ENCODE measurements around the gene ZBTB32. TPM values are rescaled to one million over a fixed set of nuclear protein-coding genes. Genes with fewer than 3 reads are reported as not detected.

The ZBTB32 gene
- total and polyA plus RNA-seq, 2 of the 8 experiments (the other 6 are each of a cell fraction or from before 2014, with no cell fraction given): 0.11 to 0.50 TPM

DNA sequence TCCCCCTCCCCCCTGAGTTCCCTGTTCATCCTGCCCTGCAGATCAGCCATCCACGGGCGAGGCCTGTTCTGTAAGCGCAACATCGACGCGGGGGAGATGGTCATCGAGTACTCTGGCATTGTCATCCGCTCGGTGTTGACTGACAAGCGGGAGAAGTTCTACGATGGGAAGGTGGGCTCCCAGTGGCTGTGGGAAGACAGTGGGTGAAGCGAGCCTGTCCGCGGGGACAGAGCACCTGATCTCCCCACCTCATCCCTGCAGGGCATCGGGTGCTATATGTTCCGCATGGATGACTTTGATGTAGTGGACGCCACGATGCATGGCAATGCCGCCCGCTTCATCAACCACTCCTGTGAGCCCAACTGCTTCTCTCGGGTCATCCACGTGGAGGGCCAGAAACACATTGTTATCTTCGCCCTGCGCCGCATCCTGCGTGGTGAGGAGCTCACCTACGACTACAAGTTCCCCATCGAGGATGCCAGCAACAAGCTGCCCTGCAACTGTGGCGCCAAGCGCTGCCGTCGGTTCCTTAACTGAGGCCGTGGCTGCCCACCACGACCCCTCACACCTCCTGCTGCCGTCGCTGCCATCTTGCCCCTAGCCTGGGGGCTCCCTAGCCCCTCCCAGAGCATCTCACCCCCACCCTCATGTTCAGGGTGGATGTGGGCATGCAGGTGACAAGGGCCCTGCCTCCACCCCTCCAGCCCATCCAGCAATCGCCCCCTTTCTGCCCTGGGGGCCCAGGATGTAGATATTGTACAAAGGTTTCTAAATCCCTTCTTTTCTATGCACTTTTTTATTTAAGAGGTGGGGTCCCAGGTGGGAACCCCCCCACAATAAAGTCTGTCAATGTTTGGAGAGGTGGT, 33.9 kb downstream of the ZBTB32 start:
- peaks cover 0 to 3% (median 0%) of the 10 kb centered on the region in 4 experiments; a peak in 2 of 7 replicates for H3K4me1 ChIP-seq (replicated peaks in 1 of 4; ENCODE audit: control insufficient read depth in 3 of 4, insufficient read depth in 4 of 4, low read length in 3 of 4)
- TF ChIP-seq POLR2AphosphoS5 (IDR thresholded peaks at IDR 0.05; ENCODE audit: low read depth, low read length): peak; percentile 22; the same call in 1 of the 2 replicates
- TF ChIP-seq HDAC6 (IDR thresholded peaks at IDR 0.05; ENCODE audit: low read depth, low read length): no peak
- no peak overlapping the region for H3K4me2 ChIP-seq (ENCODE audit: insufficient read depth in 1 of 2, low read depth in 2 of 2, low read length in 2 of 2)
- no peak overlapping the region for H3K4ac ChIP-seq (replicated peaks; ENCODE audit: insufficient read length, low read depth, low read length)
- no peak overlapping the region for H3K27ac ChIP-seq (ENCODE audit: low read depth, low read length)
- no peak overlapping the region for H2BK15ac ChIP-seq (ENCODE audit: low read length)
- peaks cover 10% of the 10 kb centered on the region; the same call in 1 of the 2 replicates for H3K23me2 ChIP-seq (ENCODE audit: low read depth, low read length)
- H4K8ac ChIP-seq (ENCODE audit: extremely low read depth, insufficient read depth, low read length): no peak overlapping the region
- 92% methylated on average over 29 of the region's 37 CpGs; no CpG with 5 or more reads in 1 of the 2 experiments for WGBS, 2 experiments (ENCODE audit: extremely low coverage in 1 of 2, insufficient coverage in 1 of 2, insufficient read length in 1 of 2, insufficient replicate concordance in 2 of 2, low coverage in 1 of 2, low lambda C conversion rate in 2 of 2, missing lambda C conversion rate in 1 of 2)
- H2BK120ac ChIP-seq (replicated peaks; ENCODE audit: low read depth, low read length): no peak overlapping the region
- DNase-seq (ENCODE audit: low read depth in 1 of 2, low spot score in 2 of 2) (no peak), FAIRE-seq (no peak)
- no peak overlapping the region for H3K9ac ChIP-seq (replicated peaks in 1 of 4; ENCODE audit: extremely low read depth in 1 of 4, low read depth in 3 of 4, low read length in 3 of 4)
- no peak overlapping the region for H3K23ac ChIP-seq (ENCODE audit: insufficient read length)
- H3K18ac ChIP-seq (ENCODE audit: extremely low read depth, low read length): no peak overlapping the region
- ChIA-PET CTCF (ENCODE audit: partially characterized antibody) (interaction anchor here (0.6 to 8.9 kb wide), 4 partner anchors 14 to 98 kb away, joined by 3 to 80 read pairs (median 5); no protein-coding TSS in a partner anchor), POLR2A (ENCODE audit: partially characterized antibody) (interaction anchor here (0.6 to 7.6 kb wide), 7 partner anchors 10 to 238 kb away, joined by 3 to 54 read pairs (median 5); partner anchors contain the start of gene LIN37)
- H2AFZ ChIP-seq (ENCODE audit: low read length): no peak overlapping the region
- H4K20me1 ChIP-seq (replicated peaks in 1 of 2; ENCODE audit: control insufficient read depth in 1 of 2, insufficient read depth in 2 of 2, low read length in 2 of 2): peaks cover 0 to 15% of the 10 kb centered on the region in 2 experiments
- H4K91ac ChIP-seq (replicated peaks; ENCODE audit: insufficient read length, low read length): no peak overlapping the region
- H2AK5ac ChIP-seq (ENCODE audit: low read depth, low read length): no peak overlapping the region
- H3K79me1 ChIP-seq (ENCODE audit: low read depth, low read length): no peaks in the 10 kb centered on the region
- no peak overlapping the region for H2BK12ac ChIP-seq (ENCODE audit: low read depth, low read length)
- H3K79me2 ChIP-seq (ENCODE audit: control insufficient read depth in 1 of 2, insufficient read depth in 2 of 2, low read length in 2 of 2): no peaks in the 10 kb centered on the region
- H2BK20ac ChIP-seq (ENCODE audit: low read length): no peak overlapping the region
- H3K4me3 ChIP-seq (ENCODE audit: extremely low read depth in 1 of 4, insufficient read depth in 2 of 4, low read depth in 3 of 4, low read length in 4 of 4): no peak overlapping the region
- H3K27me3 ChIP-seq (replicated peaks in 1 of 4; ENCODE audit: control insufficient read depth in 3 of 4, extremely low read depth in 1 of 4, insufficient read depth in 3 of 4, low read length in 3 of 4): no peaks in the 10 kb centered on the region
- H3K36me3 ChIP-seq (ENCODE audit: control insufficient read depth in 2 of 4, insufficient read depth in 4 of 4, low read length in 3 of 4): peaks cover 11 to 35% (median 20%) of the 10 kb centered on the region in 4 experiments; a peak in 6 of 8 replicates
- no peaks in the 10 kb centered on the region for H3K9me3 ChIP-seq (ENCODE audit: insufficient read depth in 2 of 2, low read depth in 1 of 2, low read length in 1 of 2)
- H3K14ac ChIP-seq (ENCODE audit: insufficient read length): no peak overlapping the region
- H4K5ac ChIP-seq (ENCODE audit: insufficient read length, low read depth, low read length): no peak overlapping the region
- no peak overlapping the region for H2BK5ac ChIP-seq (ENCODE audit: low read depth, low read length)
- no peak overlapping the region for H3K56ac ChIP-seq (replicated peaks; ENCODE audit: insufficient read length, low read depth, low read length)
